HEK293 (cell line): ENCODE measurements around the gene PDE2A.
A peak's percentile ranks its signal among the peaks of the same experiment; 100 is the strongest.

Experiments
- CTCF ChIA-PET: fragments of 350-600 bp; formaldehyde crosslinking; extraction: SDS; loops from one replicate; lab custom pipeline; 2021; ENCODE audit warnings: antibody characterized with exemption; lab: Yijun Ruan, JAX
- POLR2A ChIA-PET: fragments of 300-600 bp; formaldehyde crosslinking; extraction: SDS; loops from one replicate; lab custom pipeline; 2020; ENCODE audit warnings: antibody characterized with exemption, inconsistent platforms; lab: Yijun Ruan, JAX
- H3K27ac ChIP-seq: fragments of 200-500 bp; sonication (Bioruptor generic); 2 replicates; pipeline ENCODE4 v1.5.1; 2014; ENCODE audit warnings: low read depth, low read length, control low read depth, inconsistent platforms; ENCODE audit errors: extremely low read depth
- H3K36me3 ChIP-seq, 2 experiments: fragments of 200-500 bp in 1 of 2; sonication (Bioruptor generic) in 1 of 2; 1 replicate in 1 of 2; 2 replicates in 1 of 2; pipeline ENCODE4 v1.5.1; 2014 to 2017; ENCODE audit warnings: inconsistent platforms in 2 of 2, low read length in 2 of 2; ENCODE audit not compliant: control insufficient read depth in 2 of 2, insufficient read depth in 1 of 2
- H3K4me1 ChIP-seq: fragments of 200-500 bp; sonication (Bioruptor generic); 2 replicates; pipeline ENCODE4 v1.5.1; 2014; ENCODE audit warnings: mild to moderate bottlenecking, low read length, inconsistent platforms; ENCODE audit not compliant: control insufficient read depth, insufficient read depth
- H3K4me3 ChIP-seq: 2 replicates; pipeline ENCODE4 v1.5.1; 2011; ENCODE audit warnings: low read depth, mild to moderate bottlenecking, control low read depth, low read length, moderate library complexity
- H3K9me3 ChIP-seq: fragments of 200-500 bp; sonication (Bioruptor generic); 2 replicates; pipeline ENCODE4 v1.5.1; 2014; ENCODE audit warnings: low read depth, low read length, inconsistent platforms; ENCODE audit not compliant: control insufficient read depth, insufficient read depth
- AEBP2 ChIP-seq: fragments of 450-650 bp; formaldehyde crosslinking; IDR thresholded peaks from 2 replicates; pipeline ENCODE4 v1.5.1; 2016; ENCODE audit warnings: missing biosample characterization, missing genetic modification characterization, borderline replicate concordance
- BCL11A ChIP-seq: fragments of 450-650 bp; formaldehyde crosslinking; IDR thresholded peaks from 2 replicates; pipeline ENCODE4 v1.5.1; 2016; ENCODE audit warnings: low read depth, missing biosample characterization, missing genetic modification characterization
- GLIS1 ChIP-seq: fragments of 450-650 bp; formaldehyde crosslinking; IDR thresholded peaks from 2 replicates; pipeline ENCODE4 v1.5.1; 2016; ENCODE audit warnings: missing biosample characterization, missing genetic modification characterization
- SCRT2 ChIP-seq: fragments of 450-650 bp; formaldehyde crosslinking; IDR thresholded peaks from 2 replicates; pipeline ENCODE4 v1.5.1; 2016; ENCODE audit warnings: missing biosample characterization, missing genetic modification characterization
- SETDB1 ChIP-seq: IDR thresholded peaks from one replicate; pipeline ENCODE4 v1.6.1; 2017; ENCODE audit warnings: mild to moderate bottlenecking, low read length, moderate library complexity, mixed read lengths; ENCODE audit not compliant: insufficient read length
- SP2 ChIP-seq: fragments of 450-650 bp; formaldehyde crosslinking; IDR thresholded peaks from 2 replicates; pipeline ENCODE4 v1.5.1; 2016; ENCODE audit warnings: missing biosample characterization, missing genetic modification characterization
- SP3 ChIP-seq: fragments of 450-650 bp; formaldehyde crosslinking; IDR thresholded peaks from 2 replicates; pipeline ENCODE4 v1.5.1; 2016; ENCODE audit warnings: missing biosample characterization, missing genetic modification characterization
- WT1 ChIP-seq: fragments of 450-650 bp; formaldehyde crosslinking; IDR thresholded peaks from 2 replicates; pipeline ENCODE4 v1.5.1; 2016; ENCODE audit warnings: missing biosample characterization, missing genetic modification characterization
- ZBTB44 ChIP-seq: fragments of 450-650 bp; IDR thresholded peaks from 2 replicates; pipeline ENCODE4 v1.5.1; 2018; ENCODE audit warnings: missing biosample characterization, mild to moderate bottlenecking, missing genetic modification characterization
- ZIC2 ChIP-seq: fragments of 450-650 bp; formaldehyde crosslinking; IDR thresholded peaks from 2 replicates; pipeline ENCODE4 v1.5.1; 2016; ENCODE audit warnings: missing biosample characterization, missing genetic modification characterization
- ZNF133 ChIP-seq: fragments of 450-650 bp; formaldehyde crosslinking; IDR thresholded peaks from 2 replicates; pipeline ENCODE4 v1.5.1; 2016; ENCODE audit warnings: missing biosample characterization, missing genetic modification characterization
- ZNF184 ChIP-seq: fragments of 450-650 bp; IDR thresholded peaks from 2 replicates; pipeline ENCODE4 v1.5.1; 2018; ENCODE audit warnings: missing biosample characterization, mild to moderate bottlenecking, missing genetic modification characterization
- ZNF19 ChIP-seq: fragments of 450-650 bp; formaldehyde crosslinking; IDR thresholded peaks from 2 replicates; pipeline ENCODE4; 2016; ENCODE audit warnings: missing biosample characterization, missing genetic modification characterization, low read depth
- ZNF202 ChIP-seq: fragments of 450-650 bp; formaldehyde crosslinking; IDR thresholded peaks from 2 replicates; pipeline ENCODE4 v1.5.1; 2016; ENCODE audit warnings: missing biosample characterization, missing genetic modification characterization, borderline replicate concordance
- ZNF221 ChIP-seq: fragments of 450-650 bp; formaldehyde crosslinking; IDR thresholded peaks from 2 replicates; pipeline ENCODE4 v1.5.1; 2017; ENCODE audit warnings: missing biosample characterization, missing genetic modification characterization, borderline replicate concordance
- ZNF398 ChIP-seq: fragments of 450-650 bp; formaldehyde crosslinking; IDR thresholded peaks from 2 replicates; pipeline ENCODE4 v1.5.1; 2017; ENCODE audit warnings: missing biosample characterization, missing genetic modification characterization
- ZNF514 ChIP-seq: fragments of 450-650 bp; formaldehyde crosslinking; IDR thresholded peaks from 2 replicates; pipeline ENCODE4 v1.5.1; 2016; ENCODE audit warnings: missing biosample characterization, missing genetic modification characterization
- ZNF521 ChIP-seq: fragments of 450-650 bp; formaldehyde crosslinking; IDR thresholded peaks from 2 replicates; pipeline ENCODE4 v1.5.1; 2017; ENCODE audit warnings: missing biosample characterization, mild to moderate bottlenecking, missing genetic modification characterization
- ZNF529 ChIP-seq: fragments of 450-650 bp; formaldehyde crosslinking; IDR thresholded peaks from 2 replicates; pipeline ENCODE4 v1.5.1; 2017; ENCODE audit warnings: missing genetic modification characterization, missing biosample characterization; ENCODE audit not compliant: insufficient replicate concordance
- ZNF560 ChIP-seq: fragments of 450-650 bp; formaldehyde crosslinking; IDR thresholded peaks from 2 replicates; pipeline ENCODE4 v1.5.1; 2017; ENCODE audit warnings: missing biosample characterization, missing genetic modification characterization, borderline replicate concordance
- ZNF596 ChIP-seq: fragments of 450-650 bp; IDR thresholded peaks from 2 replicates; pipeline ENCODE4 v1.5.0; 2018; ENCODE audit warnings: missing biosample characterization, mild to moderate bottlenecking, missing genetic modification characterization, moderate library complexity
- ZNF610 ChIP-seq: fragments of 450-650 bp; formaldehyde crosslinking; IDR thresholded peaks from 2 replicates; pipeline ENCODE4 v1.5.1; 2016; ENCODE audit warnings: missing biosample characterization, missing genetic modification characterization, borderline replicate concordance
- ZNF629 ChIP-seq: fragments of 450-650 bp; formaldehyde crosslinking; IDR thresholded peaks from 2 replicates; pipeline ENCODE4 v1.5.1; 2017; ENCODE audit warnings: missing biosample characterization, missing genetic modification characterization
- ZNF654 ChIP-seq: fragments of 450-650 bp; formaldehyde crosslinking; IDR thresholded peaks from 2 replicates; pipeline ENCODE4 v1.5.1; 2016; ENCODE audit warnings: low read depth, missing biosample characterization, missing genetic modification characterization
- ZNF664 ChIP-seq: fragments of 450-650 bp; formaldehyde crosslinking; IDR thresholded peaks from 2 replicates; pipeline ENCODE4 v1.5.1; 2016; ENCODE audit warnings: missing biosample characterization, missing genetic modification characterization
- ZNF692 ChIP-seq: fragments of 450-650 bp; formaldehyde crosslinking; IDR thresholded peaks from 2 replicates; pipeline ENCODE4 v1.5.1; 2016; ENCODE audit warnings: missing biosample characterization, missing genetic modification characterization
- ZNF707 ChIP-seq: fragments of 450-650 bp; formaldehyde crosslinking; IDR thresholded peaks from 2 replicates; pipeline ENCODE4 v1.5.1; 2016; ENCODE audit warnings: missing biosample characterization, missing genetic modification characterization

Gene PDE2A

GRCh38 chr11:72701466-72701865 is 27.2 kb upstream of the PDE2A start:
- H3K36me3 ChIP-seq, result peaks cover 0 to 88% of the 10 kb centered on the region in 2 experiments; a peak in 1 of 3 replicates
- TF ChIP-seq WT1 (no peak), AEBP2 (tag by site-specific recombination) (no peak), ZNF521 (no peak), ZNF596 (no peak), ZNF133 (tag by site-specific recombination) (no peak), ZNF707 (tag by site-specific recombination) (no peak), ZNF529 (tag by site-specific recombination) (no peak), BCL11A (tag by site-specific recombination) (no peak)
- H3K4me3 ChIP-seq, result no peak overlapping the region
- no peak overlapping the region for H3K27ac ChIP-seq
- ChIA-PET CTCF (no interaction called here), POLR2A (no interaction called here)
- no peaks in the 10 kb centered on the region for H3K4me1 ChIP-seq
- H3K9me3 ChIP-seq, result no peaks in the 10 kb centered on the region

- H3K36me3 ChIP-seq, result peaks cover 0 to 90% of the 10 kb centered on the region in 2 experiments; a peak in 1 of 3 replicates
- no peaks in the 10 kb centered on the region for H3K4me1 ChIP-seq
- no peak overlapping the region for H3K27ac ChIP-seq
- TF ChIP-seq ZIC2 (tag by site-specific recombination), result peak; percentile 75
- TF ChIP-seq ZNF184 (tag by site-specific recombination), result no peak
- TF ChIP-seq GLIS1, result peak; percentile 32; the same call in 1 of the 2 replicates
- ChIA-PET POLR2A (no interaction called here), CTCF (interaction anchor here (0.7 to 1.4 kb wide), 3 partner anchors 17 to 32 kb away, joined by 3 to 4 read pairs (median 4); no protein-coding TSS in a partner anchor)
- H3K9me3 ChIP-seq, result no peaks in the 10 kb centered on the region
- H3K4me3 ChIP-seq, result no peak overlapping the region
Measured at GRCh38 chr11:72700146-72700545, 25.9 kb upstream of the PDE2A start.

GRCh38 chr11:72697814-72698213 is 23.6 kb upstream of the PDE2A start:
- ChIA-PET POLR2A (no interaction called here), CTCF (interaction anchor here (1.4 to 1.5 kb wide), 2 partner anchors 14 to 226 kb away, joined by 3 read pairs; no protein-coding TSS in a partner anchor)
- Histone ChIP-seq H3K4me1 (no peaks in the 10 kb centered on the region), H3K27ac (no peak overlapping the region), H3K4me3 (no peak overlapping the region), H3K36me3 (peaks cover 0 to 96% of the 10 kb centered on the region in 2 experiments; a peak in 1 of 3 replicates), H3K9me3 (no peaks in the 10 kb centered on the region)
- TF ChIP-seq ZNF221 (no peak), SETDB1 (no peak), ZNF398 (no peak), ZNF19 (tag by site-specific recombination) (no peak), ZNF610 (tag by site-specific recombination) (no peak), ZNF202 (tag by site-specific recombination) (no peak), SP2 (tag by site-specific recombination) (no peak), ZNF664 (tag by site-specific recombination) (no peak), ZNF596 (no peak), ZNF514 (tag by site-specific recombination) (no peak), SP3 (tag by site-specific recombination) (no peak), ZNF654 (tag by site-specific recombination) (no peak), GLIS1 (no peak), ZNF692 (tag by site-specific recombination) (no peak), ZBTB44 (tag by site-specific recombination) (no peak), ZNF629 (tag by site-specific recombination) (no peak), SCRT2 (tag by site-specific recombination) (no peak), ZNF560 (tag by site-specific recombination) (no peak)
